ENCODE results near the gene TTC1. TPM values are rescaled to one million over a fixed set of nuclear protein-coding genes. Genes with fewer than 3 reads are reported as not detected.

The TTC1 gene
- total and polyA plus RNA-seq, 11 donors, result 58.9 to 115 (median 83.6) TPM

- H3K27me3 ChIP-seq, result no peaks in the 10 kb centered on the region
- DNase-seq (no peak), ATAC-seq (no peak)
- intact Hi-C loops (cut with DNase I), result loop anchor here in 2 of 10 donors (5.0 kb wide), 2 partner anchors 53 to 272 kb away; no protein-coding TSS in a partner anchor
- no peak overlapping the region for H3K4me3 ChIP-seq
- peaks cover 0 to 18% (median 12%) of the 10 kb centered on the region in 12 donors for H3K4me1 ChIP-seq
- peaks cover 0 to 50% (median 22%) of the 10 kb centered on the region in 9 donors for H3K36me3 ChIP-seq
- no peak overlapping the region for H3K27ac ChIP-seq
- H3K9me3 ChIP-seq, result no peaks in the 10 kb centered on the region
- TF ChIP-seq POLR2A (IDR thresholded peaks at IDR 0.05), result no peak
- TF ChIP-seq CTCF (IDR thresholded peaks at IDR 0.05), result no peak
Measured at GRCh38 chr5:160075073-160075472, 66.1 kb downstream of the TTC1 start.

- H3K27me3 ChIP-seq, result no peaks in the 10 kb centered on the region
- H3K4me3 ChIP-seq, result no peak overlapping the region
- intact Hi-C loops (cut with DNase I), result loop anchor here in 2 of 10 donors (5.0 kb wide), 2 partner anchors 55 to 270 kb away; no protein-coding TSS in a partner anchor
- WGBS, 4 donors, result 74 to 81% (median 79%) methylated on average over 2 of the region's 2 CpGs
- peaks cover 0 to 5% (median 2%) of the 10 kb centered on the region in 12 donors for H3K4me1 ChIP-seq
- no peak for DNase-seq
- TF ChIP-seq CTCF (IDR thresholded peaks at IDR 0.05), result no peak
- TF ChIP-seq POLR2A (IDR thresholded peaks at IDR 0.05), result no peak
- ATAC-seq, result no peak
- H3K27ac ChIP-seq, result no peak overlapping the region
- H3K36me3 ChIP-seq, result peaks cover 0 to 49% (median 22%) of the 10 kb centered on the region in 9 donors
- no peaks in the 10 kb centered on the region for H3K9me3 ChIP-seq
Measured at GRCh38 chr5:160076997-160077396, 68.1 kb downstream of the TTC1 start.

- Histone ChIP-seq H3K27ac (no peak overlapping the region), H3K4me3 (no peak overlapping the region), H3K36me3 (peaks cover 0 to 45% (median 22%) of the 10 kb centered on the region in 9 donors), H3K4me1 (peaks cover 0 to 11% (median 0%) of the 10 kb centered on the region in 12 donors), H3K9me3 (no peaks in the 10 kb centered on the region), H3K27me3 (no peaks in the 10 kb centered on the region)
- TF ChIP-seq POLR2A (IDR thresholded peaks at IDR 0.05), result no peak
- no peak for TF ChIP-seq CTCF (IDR thresholded peaks at IDR 0.05)
- intact Hi-C loops (cut with DNase I), result loop anchor here in 2 of 10 donors (5.0 kb wide), 2 partner anchors 57 to 268 kb away; no protein-coding TSS in a partner anchor
- DNase-seq (no peak), ATAC-seq (no peak)
- WGBS, 4 donors, result 90 to 95% (median 93%) methylated on average over 2 of the region's 2 CpGs
Measured at GRCh38 chr5:160079753-160080152, 70.8 kb downstream of the TTC1 start.

- Histone ChIP-seq H3K36me3 (peaks cover 0 to 43% (median 22%) of the 10 kb centered on the region in 9 donors), H3K27me3 (no peaks in the 10 kb centered on the region), H3K27ac (no peak overlapping the region), H3K9me3 (no peaks in the 10 kb centered on the region), H3K4me3 (no peak overlapping the region), H3K4me1 (peaks cover 0 to 11% (median 0%) of the 10 kb centered on the region in 12 donors)
- no peak for DNase-seq
- TF ChIP-seq CTCF (IDR thresholded peaks at IDR 0.05) (no peak), POLR2A (IDR thresholded peaks at IDR 0.05) (no peak)
- intact Hi-C loops (cut with DNase I), result loop anchor here in 1 of 10 donors (5.0 kb wide), 1 partner anchor 266 kb away; no protein-coding TSS in a partner anchor
- 69 to 78% (median 75%) methylated on average over 3 of the region's 3 CpGs for WGBS, 4 donors
- no peak for ATAC-seq
Measured at GRCh38 chr5:160081495-160081894, 72.6 kb downstream of the TTC1 start.

Data from heart left ventricle (tissue), 16 donors.